ENCODE results near the gene USP24. TPM values are rescaled to one million over a fixed set of nuclear protein-coding genes. Genes with fewer than 3 reads are reported as not detected.

USP24 gene
- total RNA-seq, 2 donors from 2014 or later, result 47.8 to 58.5 TPM

DNA sequence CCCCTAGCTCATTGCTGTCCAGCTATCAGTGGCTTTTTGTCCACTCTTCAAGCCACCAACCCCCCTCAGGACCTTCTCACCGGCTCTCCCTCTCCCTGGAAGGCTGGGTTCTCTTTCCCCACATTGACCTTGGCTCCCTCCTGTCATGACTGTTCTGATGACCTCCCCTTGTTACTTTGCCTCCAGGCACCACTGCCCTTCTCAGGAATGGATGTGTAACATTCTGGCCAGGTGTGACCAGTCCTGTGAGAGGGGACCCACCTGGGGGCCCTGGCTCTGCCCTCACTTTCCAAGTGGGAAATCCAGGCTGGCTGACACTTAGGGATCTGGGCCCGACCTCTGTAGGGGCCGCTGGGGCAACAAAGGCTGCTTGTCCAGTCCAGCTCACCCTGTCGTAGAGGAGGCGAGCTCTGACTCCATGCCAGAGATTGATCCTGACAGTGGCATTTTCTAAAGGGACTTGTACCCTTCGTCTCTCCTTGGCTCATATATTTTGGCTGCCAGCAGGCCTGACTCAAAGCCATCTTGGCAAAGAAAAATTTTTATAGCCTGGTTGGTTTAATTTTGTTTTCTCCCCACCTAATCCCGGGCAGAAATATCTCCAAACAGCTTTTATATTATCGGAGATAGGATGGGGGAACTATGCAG is 37.9 kb upstream of the USP24 start:
- Histone ChIP-seq H3K36me3 (no peaks in the 10 kb centered on the region), H3K4me1 (ENCODE audit: control insufficient read depth in 1 of 2, low read depth in 2 of 2) (no peaks in the 10 kb centered on the region), H3K9me3 (no peaks in the 10 kb centered on the region), H3K4me3 (no peak overlapping the region), H3K27ac (no peak overlapping the region), H3K27me3 (replicated peaks; ENCODE audit: insufficient read depth) (no peaks in the 10 kb centered on the region)
- TF ChIP-seq, protein P1, sequence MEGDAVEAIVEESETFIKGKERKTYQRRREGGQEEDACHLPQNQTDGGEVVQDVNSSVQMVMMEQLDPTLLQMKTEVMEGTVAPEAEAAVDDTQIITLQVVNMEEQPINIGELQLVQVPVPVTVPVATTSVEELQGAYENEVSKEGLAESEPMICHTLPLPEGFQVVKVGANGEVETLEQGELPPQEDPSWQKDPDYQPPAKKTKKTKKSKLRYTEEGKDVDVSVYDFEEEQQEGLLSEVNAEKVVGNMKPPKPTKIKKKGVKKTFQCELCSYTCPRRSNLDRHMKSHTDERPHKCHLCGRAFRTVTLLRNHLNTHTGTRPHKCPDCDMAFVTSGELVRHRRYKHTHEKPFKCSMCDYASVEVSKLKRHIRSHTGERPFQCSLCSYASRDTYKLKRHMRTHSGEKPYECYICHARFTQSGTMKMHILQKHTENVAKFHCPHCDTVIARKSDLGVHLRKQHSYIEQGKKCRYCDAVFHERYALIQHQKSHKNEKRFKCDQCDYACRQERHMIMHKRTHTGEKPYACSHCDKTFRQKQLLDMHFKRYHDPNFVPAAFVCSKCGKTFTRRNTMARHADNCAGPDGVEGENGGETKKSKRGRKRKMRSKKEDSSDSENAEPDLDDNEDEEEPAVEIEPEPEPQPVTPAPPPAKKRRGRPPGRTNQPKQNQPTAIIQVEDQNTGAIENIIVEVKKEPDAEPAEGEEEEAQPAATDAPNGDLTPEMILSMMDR (IDR thresholded peaks at IDR 0.05), result no peak
- no peak for ATAC-seq (ENCODE audit: insufficient number of reproducible peaks, low FRiP score, low read depth)
- no peak for DNase-seq (ENCODE audit: low spot score)

- DNase-seq (ENCODE audit: low spot score), result no peak
- Histone ChIP-seq H3K9me3 (no peaks in the 10 kb centered on the region), H3K27me3 (replicated peaks; ENCODE audit: insufficient read depth) (no peaks in the 10 kb centered on the region), H3K4me1 (ENCODE audit: control insufficient read depth in 1 of 2, low read depth in 2 of 2) (no peaks in the 10 kb centered on the region), H3K36me3 (no peaks in the 10 kb centered on the region), H3K4me3 (no peak overlapping the region), H3K27ac (no peak overlapping the region)
- TF ChIP-seq, protein P1 (IDR thresholded peaks at IDR 0.05), result no peak
- no peak for ATAC-seq (ENCODE audit: insufficient number of reproducible peaks, low FRiP score, low read depth)
Measured at GRCh38 chr1:55250399-55251075, 35.4 kb upstream of the USP24 start.

GRCh38 chr1:55249646-55250398 is 34.7 kb upstream of the USP24 start:
- H3K36me3 ChIP-seq, result no peaks in the 10 kb centered on the region
- H3K27ac ChIP-seq, result no peak overlapping the region
- H3K27me3 ChIP-seq (replicated peaks; ENCODE audit: insufficient read depth), result no peaks in the 10 kb centered on the region
- ATAC-seq (ENCODE audit: insufficient number of reproducible peaks, low FRiP score, low read depth) (no peak), DNase-seq (ENCODE audit: low spot score) (no peak)
- no peaks in the 10 kb centered on the region for H3K4me1 ChIP-seq (ENCODE audit: control insufficient read depth in 1 of 2, low read depth in 2 of 2)
- TF ChIP-seq, protein P1 (IDR thresholded peaks at IDR 0.05), result no peak
- no peaks in the 10 kb centered on the region for H3K9me3 ChIP-seq
- no peak overlapping the region for H3K4me3 ChIP-seq

- TF ChIP-seq, protein P1 (IDR thresholded peaks at IDR 0.05), result no peak
- no peaks in the 10 kb centered on the region for H3K4me1 ChIP-seq (ENCODE audit: control insufficient read depth in 1 of 2, low read depth in 2 of 2)
Measured at GRCh38 chr1:55246896-55247295, 31.7 kb upstream of the USP24 start.

GRCh38 chr1:55246331-55246730 is 31.2 kb upstream of the USP24 start:
- Histone ChIP-seq H3K27me3 (replicated peaks; ENCODE audit: insufficient read depth) (no peaks in the 10 kb centered on the region), H3K4me3 (no peak overlapping the region), H3K27ac (no peak overlapping the region), H3K4me1 (ENCODE audit: control insufficient read depth in 1 of 2, low read depth in 2 of 2) (no peaks in the 10 kb centered on the region), H3K9me3 (no peaks in the 10 kb centered on the region), H3K36me3 (no peaks in the 10 kb centered on the region)
- TF ChIP-seq, protein P1 (IDR thresholded peaks at IDR 0.05), result no peak
- ATAC-seq (ENCODE audit: insufficient number of reproducible peaks, low FRiP score, low read depth) (no peak), DNase-seq (ENCODE audit: low spot score) (no peak)

More at GRCh38 chr1:55246896-55247295, 31.7 kb upstream of the USP24 start:
- no peak for ATAC-seq (ENCODE audit: insufficient number of reproducible peaks, low FRiP score, low read depth)
- DNase-seq (ENCODE audit: low spot score), result no peak
- H3K27me3 ChIP-seq (replicated peaks; ENCODE audit: insufficient read depth), result no peaks in the 10 kb centered on the region
- no peak overlapping the region for H3K27ac ChIP-seq
- H3K4me3 ChIP-seq, result no peak overlapping the region
- no peaks in the 10 kb centered on the region for H3K36me3 ChIP-seq
- H3K9me3 ChIP-seq, result no peaks in the 10 kb centered on the region

Measured in thoracic aorta (tissue), 2 donors.